Astrocyte (in vitro differentiated cells and primary cell): ENCODE results near the gene TEAD1.

ENCODE experiments used
- CTCF ChIP-seq: IDR thresholded peaks from 2 replicates; pipeline ENCODE4 v1.5.1; 2011; ENCODE audit warnings: low read depth, mild to moderate bottlenecking, inconsistent platforms, low read length, moderate library complexity; ENCODE audit not compliant: insufficient read depth
- EZH2 ChIP-seq: IDR thresholded peaks from 2 replicates; pipeline ENCODE4 v1.6.1; 2012; ENCODE audit warnings: mild to moderate bottlenecking, low read length, inconsistent platforms; ENCODE audit not compliant: insufficient read depth

- no peak for TF ChIP-seq CTCF
- TF ChIP-seq EZH2: no peak
Observed at GRCh38 chr11:12674936-12675696, 895 bp downstream of the TEAD1 start.
